HG03066 (cell line): ENCODE measurements around the gene RBP2.

Experiments used
- ATAC-seq: cut with Tn5 transposase; IDR thresholded peaks from one replicate; pipeline ENCODE4 v1.9.1; 2021; ENCODE audit warnings: low read depth; ENCODE audit not compliant: unreplicated experiment

RBP2 gene

GRCh38 chr3:139476348-139476747 is at the start of gene RBP2:
RBP2 (minus strand) TSS chr3:139476516; CDS start chr3:139476459, 57 bp downstream.
- ATAC-seq = no peak

DNA sequence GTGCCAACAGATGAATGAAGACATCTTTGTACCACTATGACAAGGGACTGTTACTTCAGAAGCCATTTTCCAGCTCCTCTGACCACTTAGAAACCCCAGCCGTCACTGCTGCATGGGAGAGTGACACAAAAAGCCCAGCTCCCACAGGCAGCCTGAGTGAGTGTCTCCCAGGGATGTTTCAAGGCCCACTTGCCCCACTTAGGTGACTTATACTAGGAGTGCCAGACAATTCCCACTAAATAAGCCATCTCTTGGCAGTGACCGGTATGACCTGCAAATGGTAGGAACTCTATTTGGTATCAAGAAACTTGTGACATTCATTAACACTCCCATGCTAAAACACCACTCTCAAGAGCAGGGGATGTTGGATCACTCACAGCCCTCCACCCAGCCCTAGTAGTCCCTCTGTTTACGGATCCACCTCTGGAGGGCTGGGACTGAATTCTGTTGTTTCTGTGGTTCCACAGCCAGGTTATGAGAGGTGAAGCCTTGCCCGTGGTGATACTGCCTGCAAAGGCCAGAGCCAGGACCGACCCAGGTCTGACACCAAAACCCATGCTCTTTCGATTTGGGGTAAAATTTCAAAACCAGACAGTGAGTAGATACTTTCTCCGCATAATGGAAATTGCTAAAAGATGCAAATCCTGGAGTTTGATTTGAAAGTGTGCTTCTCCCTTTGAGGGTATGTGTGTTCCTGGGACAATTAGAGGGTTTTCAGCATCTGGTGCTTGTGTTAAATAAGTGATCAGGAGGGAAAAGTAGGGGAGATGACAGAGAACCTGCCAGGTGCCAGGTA is 48.7 kb upstream of the RBP2 start:
- no peak for ATAC-seq

- no peak for ATAC-seq
These were observed 47.4 kb upstream of the RBP2 start for GRCh38 chr3:139523718-139524117.

DNA sequence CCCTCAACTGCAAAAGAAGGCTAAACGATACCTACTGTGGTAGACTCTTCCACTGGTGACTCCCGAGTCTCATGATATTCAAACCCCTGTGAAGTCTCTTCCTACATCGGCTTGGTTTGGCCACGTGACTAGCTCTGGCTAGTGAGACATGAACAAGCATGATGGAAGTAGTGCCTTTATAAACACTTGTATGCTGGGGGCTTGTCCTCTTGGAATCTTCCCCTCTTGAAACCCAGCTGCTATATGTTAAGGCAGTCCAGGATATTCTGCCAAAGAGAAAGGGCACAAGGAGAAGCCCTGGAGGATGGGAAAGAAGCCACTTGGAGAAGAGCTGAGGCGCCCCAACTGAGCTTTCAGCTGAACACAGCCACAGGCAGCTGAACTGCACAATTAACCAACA is 46.9 kb upstream of the RBP2 start:
- ATAC-seq = no peak

DNA sequence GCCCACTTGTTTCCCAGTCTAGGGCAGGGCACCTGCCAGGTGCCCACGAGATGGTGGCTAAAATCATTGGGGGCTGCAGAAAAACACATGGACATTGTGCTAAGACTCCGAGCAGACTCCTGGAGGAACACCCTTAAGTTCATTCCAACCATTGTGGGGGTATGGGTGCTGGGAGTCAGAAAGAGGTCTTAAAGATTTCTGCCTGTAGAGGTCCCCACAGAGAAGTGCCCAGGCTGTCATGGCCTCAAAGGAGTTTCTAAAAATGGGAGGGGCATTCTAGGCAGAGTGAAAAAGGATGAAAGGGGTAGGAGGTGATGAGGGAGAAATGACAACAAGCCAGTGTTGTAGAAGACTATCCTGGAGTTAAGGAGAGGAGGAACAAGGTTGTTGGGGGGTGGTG is 46.1 kb upstream of the RBP2 start:
- ATAC-seq = no peak

- ATAC-seq = no peak
These were observed 45.5 kb upstream of the RBP2 start for GRCh38 chr3:139521816-139522215.

DNA sequence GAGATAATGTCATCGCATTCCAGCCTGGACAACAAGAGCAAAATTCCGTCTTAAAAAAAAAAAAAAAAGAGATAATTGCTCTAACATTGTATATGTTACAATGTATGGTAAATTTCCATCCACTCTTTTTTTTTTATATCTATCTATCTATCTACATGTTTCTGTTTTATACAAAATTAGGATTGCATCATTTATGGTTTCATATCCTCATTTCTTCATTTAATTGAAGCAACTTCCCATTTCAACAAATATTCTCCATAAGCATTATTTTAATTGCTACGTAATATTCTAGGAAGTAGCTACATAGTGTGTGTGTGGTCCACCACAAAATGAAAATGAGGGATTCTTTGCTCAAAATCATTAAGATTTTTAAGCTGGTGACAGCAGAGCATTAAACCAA is 44.8 kb upstream of the RBP2 start:
- no peak for ATAC-seq

- no peak for ATAC-seq
These were observed 43.9 kb upstream of the RBP2 start for GRCh38 chr3:139519998-139520737.

DNA sequence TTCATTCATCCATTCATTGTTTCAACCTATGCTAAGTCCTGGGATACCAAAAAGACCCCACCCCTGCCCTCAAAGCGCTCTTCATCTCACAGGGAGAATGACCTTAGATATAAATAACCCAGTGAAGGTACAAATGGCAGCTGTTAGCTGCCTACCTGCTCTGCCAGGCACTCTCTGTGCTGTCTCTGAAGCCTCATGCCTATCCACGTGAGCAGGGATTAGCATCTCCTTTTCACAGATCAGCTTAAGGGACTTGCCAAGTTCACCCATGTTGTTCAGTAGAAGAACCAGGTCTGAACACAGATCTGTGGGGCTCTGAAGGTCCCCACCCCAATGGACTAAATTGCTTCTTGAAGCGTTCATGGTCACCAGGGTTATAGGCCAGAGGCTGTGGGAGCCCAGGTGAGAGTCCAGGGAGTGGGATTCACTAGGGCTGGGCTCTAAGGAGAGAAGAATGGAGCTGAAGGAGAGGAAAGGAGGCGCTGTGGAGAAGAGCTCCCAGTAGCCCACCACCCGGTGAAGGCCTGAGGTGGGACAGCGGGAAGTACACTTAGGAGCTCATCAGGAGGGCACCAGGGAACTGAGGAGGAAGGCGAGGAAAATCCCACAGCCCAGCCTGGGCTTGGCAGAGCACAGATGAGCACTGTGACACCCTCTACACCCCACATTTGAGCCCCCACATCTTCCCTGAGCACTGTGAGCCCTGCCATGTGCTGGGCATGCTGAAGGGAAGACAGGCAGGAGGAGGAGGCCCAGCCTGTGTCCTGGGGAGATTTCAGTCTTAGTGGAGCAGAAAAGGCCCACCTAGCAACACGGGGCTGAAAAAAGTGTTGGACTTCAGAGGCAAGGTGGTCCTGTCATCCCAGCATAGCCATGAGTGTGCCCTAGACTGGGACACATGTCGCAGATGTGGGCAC is 42.9 kb upstream of the RBP2 start:
- ATAC-seq = no peak

DNA sequence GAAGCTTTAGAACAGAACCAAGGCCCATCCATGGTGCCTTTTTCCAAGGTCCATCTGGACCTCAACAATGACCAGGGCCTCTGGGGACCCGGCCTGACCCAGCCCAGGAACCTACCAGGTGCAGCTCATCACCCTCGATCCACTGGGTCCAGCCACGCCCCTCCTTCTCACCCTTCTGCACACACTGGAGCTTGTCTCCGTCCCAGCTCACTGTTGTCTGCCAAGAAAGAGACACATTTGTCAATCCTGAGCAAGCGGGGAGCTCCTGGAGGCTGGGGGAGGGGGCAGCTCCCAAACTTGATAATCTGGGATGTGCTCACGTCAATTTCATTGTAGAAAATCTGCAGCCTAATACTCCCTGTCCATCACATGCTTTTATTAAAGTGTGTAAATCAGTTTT is 42.0 kb upstream of the RBP2 start:
- ATAC-seq = no peak

- ATAC-seq = no peak
These were observed 41.2 kb upstream of the RBP2 start for GRCh38 chr3:139517321-139518065.

DNA sequence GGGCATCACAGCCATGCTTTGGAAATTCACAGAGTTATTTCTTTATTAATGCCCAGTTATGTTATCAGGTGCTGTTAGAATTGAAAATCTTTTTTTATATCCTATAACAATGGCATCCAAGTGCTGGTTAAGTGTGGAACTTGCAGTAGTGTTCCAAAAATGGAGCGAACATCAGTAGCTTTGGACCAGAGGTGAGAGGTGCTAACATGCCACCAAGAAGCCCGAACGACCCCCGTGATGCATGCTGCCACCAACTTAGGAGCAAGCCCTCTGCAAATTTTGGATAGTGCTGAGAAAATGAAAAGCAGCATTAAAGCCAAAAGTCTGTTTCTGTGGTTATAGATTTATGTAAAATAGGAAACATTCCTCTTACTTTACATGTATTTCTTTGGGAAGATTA is 38.4 kb upstream of the RBP2 start:
- no peak for ATAC-seq

DNA sequence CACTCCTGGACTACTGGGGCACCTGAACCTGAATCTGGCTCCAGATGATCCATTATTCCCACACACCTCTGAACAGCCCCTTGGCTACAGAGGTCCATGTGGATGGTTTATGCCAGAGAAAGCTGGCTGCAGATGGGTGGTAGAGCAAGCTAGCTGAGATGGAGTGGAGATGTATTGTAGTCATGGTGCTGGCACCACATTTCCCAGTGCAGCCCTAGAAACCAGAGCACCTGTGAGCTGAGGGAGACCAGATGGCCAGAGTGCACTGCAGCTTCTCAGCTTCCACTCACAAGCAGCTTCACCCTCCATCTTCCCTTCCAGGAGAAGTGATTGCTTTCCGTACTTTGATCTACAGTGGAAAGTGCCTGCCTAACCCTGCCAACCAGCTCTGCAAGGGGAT is 33.3 kb upstream of the RBP2 start:
- ATAC-seq = no peak

- ATAC-seq = no peak
These were observed 30.4 kb upstream of the RBP2 start for GRCh38 chr3:139506766-139507165.

DNA sequence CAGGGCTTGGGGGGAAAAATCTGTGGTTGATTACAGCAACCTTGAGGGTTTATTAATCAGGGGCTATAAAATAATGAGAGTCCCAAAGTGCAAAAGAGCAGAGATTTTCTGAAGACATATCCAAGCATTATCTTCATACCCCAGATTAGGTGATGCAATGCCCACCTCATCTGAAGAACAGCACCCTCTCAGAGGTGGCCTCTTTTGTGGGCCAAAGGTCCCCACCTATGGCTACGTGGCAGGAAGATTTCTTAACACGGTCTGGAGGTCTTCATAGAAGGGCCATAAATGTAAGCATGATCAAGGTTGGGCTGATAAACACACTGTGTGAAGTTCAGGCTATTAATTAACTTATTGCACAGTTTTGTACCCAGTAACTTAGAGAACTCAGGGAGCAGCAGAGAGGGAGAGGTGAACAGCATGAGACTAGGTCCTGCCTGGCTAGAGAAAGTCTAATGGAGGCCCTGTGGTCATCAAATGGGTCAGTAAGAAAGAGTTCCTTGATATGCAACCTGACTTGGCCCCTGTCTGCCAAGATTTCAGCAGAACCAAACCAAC is 29.6 kb upstream of the RBP2 start:
- no peak for ATAC-seq

GRCh38 chr3:139499536-139499935 is 23.2 kb upstream of the RBP2 start:
- ATAC-seq = no peak

DNA sequence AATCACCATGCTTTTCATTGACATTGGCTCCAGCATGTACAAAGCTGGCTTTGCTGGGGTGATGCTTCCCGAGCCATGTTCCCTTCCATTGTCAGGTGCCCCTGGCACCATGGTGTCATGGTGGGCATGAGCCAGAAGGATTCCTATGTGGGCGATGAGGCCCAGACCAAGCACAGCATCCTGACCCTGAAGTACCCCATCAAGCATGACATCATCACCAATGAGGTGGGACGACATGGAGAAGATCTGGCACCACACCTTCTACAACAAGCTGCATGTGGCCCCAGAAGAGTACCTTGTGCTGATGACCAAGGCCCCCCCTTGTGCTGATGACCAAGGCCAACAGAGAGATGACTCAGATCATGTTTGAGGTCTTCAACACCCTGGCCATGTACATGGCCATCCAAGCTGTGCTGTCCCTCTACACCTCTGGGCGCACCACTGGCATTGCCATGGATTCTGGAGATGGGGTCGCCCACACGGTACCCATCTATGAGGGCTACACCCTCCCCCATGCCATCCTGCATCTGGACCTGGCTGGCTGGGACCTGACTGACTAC is 17.6 kb upstream of the RBP2 start:
- no peak for ATAC-seq

DNA sequence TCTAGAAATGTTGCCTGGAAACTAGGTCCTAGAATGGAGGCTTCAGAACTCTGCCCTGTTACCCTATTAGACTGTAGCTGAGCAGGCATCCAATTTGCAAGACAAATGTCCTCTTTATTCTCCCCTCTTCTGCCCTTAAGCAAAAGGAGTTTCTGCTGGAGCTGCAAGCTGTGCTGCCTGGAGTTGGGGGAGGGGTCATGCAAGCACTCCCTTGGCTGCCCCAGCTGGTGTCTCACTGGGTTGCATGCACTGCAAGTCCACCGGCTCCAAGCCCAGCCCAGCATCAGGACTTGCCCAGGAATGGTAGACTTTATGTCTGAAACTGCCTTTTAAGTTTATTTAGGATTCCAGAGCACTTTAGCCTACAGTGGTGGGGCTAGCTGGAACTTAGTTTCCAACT is 15.7 kb upstream of the RBP2 start:
- ATAC-seq = no peak

- no peak for ATAC-seq
These were observed 14.8 kb upstream of the RBP2 start for GRCh38 chr3:139491027-139491700.
